GM06990 (cell line): Measurements from ENCODE around the gene ERC2.

ENCODE experiments used
- DNase-seq: peaks from one replicate; pipeline ENCODE4 v3.0.0-alpha.2; 2011; ENCODE audit not compliant: insufficient read length; ENCODE audit errors: extremely low read depth
- H3K27me3 ChIP-seq: replicated peaks from 2 replicates; pipeline ENCODE4 v1.6.0; 2011; ENCODE audit warnings: low read length; ENCODE audit not compliant: control insufficient read depth, insufficient read depth
- H3K36me3 ChIP-seq: 2 replicates; pipeline ENCODE4 v1.5.1; 2011; ENCODE audit warnings: low read length; ENCODE audit not compliant: control insufficient read depth, insufficient read depth
- H3K4me3 ChIP-seq: replicated peaks from 2 replicates; pipeline ENCODE4 v1.5.1; 2011; ENCODE audit warnings: low read depth, mild to moderate bottlenecking, control low read depth, low read length
- TF ChIP-seq, protein P1 (sequence below): IDR thresholded peaks from 2 replicates; pipeline ENCODE4 v1.5.1; 2011; ENCODE audit warnings: low read length, control low read depth, mild to moderate bottlenecking, inconsistent platforms; ENCODE audit not compliant: insufficient read depth, poor library complexity, severe bottlenecking

ERC2 gene

DNA sequence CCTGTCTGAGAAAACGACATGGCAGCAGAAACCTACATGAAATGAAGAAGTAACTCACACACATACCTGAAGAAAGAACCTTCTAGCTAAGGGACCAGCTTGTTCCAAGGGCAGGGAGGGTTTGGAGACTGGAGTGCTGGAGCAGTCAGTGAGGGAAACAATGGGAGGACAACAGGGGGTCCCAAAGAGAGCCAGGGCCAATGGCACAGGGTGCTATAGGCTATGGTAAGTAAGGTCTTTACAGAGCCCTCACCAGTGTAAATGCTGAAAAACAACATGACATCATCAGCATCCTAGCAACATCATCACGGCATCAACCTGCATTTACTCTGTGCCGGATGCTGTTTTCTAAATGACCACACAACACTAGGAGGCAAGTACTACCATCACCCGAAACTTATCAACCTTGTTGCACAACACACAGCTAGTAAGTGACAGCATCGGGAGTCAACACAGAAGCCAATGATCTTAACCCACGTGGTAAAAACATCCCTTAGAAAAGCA lies 531.7 kb downstream of the ERC2 start:
- TF ChIP-seq, protein P1, sequence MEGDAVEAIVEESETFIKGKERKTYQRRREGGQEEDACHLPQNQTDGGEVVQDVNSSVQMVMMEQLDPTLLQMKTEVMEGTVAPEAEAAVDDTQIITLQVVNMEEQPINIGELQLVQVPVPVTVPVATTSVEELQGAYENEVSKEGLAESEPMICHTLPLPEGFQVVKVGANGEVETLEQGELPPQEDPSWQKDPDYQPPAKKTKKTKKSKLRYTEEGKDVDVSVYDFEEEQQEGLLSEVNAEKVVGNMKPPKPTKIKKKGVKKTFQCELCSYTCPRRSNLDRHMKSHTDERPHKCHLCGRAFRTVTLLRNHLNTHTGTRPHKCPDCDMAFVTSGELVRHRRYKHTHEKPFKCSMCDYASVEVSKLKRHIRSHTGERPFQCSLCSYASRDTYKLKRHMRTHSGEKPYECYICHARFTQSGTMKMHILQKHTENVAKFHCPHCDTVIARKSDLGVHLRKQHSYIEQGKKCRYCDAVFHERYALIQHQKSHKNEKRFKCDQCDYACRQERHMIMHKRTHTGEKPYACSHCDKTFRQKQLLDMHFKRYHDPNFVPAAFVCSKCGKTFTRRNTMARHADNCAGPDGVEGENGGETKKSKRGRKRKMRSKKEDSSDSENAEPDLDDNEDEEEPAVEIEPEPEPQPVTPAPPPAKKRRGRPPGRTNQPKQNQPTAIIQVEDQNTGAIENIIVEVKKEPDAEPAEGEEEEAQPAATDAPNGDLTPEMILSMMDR = no peak
- no peak overlapping the region for H3K4me3 ChIP-seq
- no peak for DNase-seq
- H3K36me3 ChIP-seq = no peaks in the 10 kb centered on the region
- no peaks in the 10 kb centered on the region; the same call in 1 of the 2 replicates for H3K27me3 ChIP-seq

DNA sequence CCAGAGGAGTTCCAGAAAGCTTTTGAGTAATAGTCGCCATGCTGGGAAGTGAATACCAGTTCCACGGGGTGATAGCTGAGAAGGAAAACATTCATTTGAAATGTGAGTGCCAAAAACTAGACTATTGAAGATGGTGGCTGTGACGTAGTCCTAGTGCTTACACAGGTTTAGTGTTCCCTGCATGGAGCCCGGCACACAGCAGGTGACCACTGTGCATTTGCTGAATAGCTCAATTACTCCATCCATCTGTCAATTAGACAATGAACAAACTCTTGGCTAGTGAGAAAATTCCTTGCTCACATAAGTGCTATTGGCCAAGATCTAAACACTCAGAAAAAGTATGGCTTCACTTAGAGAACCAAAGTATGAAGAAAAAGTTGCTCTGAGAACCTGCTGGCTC lies 533.0 kb downstream of the ERC2 start:
- H3K4me3 ChIP-seq = no peak overlapping the region
- H3K36me3 ChIP-seq = no peaks in the 10 kb centered on the region
- no peaks in the 10 kb centered on the region; the same call in 1 of the 2 replicates for H3K27me3 ChIP-seq
- DNase-seq = no peak
- TF ChIP-seq, protein P1 = no peak

DNA sequence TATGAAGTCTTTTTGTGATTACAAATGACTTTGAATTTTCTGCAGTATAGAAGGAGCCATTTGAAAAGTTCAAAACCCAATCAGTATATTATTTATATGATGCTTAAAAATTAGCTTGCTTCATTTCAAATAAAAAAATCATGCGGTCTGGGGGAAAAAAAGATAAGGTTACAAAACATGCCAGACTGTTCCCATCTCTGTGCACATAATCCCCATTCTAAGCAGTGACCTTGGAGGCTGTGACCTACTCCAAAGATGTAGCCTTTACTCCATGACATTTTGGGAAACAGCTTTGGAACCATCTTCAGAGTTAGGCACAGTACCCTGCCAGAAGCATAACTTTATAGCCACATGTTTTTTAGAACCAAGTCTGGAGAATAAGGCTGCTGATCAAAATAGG lies 533.5 kb downstream of the ERC2 start:
- Histone ChIP-seq H3K4me3 (no peak overlapping the region), H3K27me3 (no peaks in the 10 kb centered on the region; the same call in 1 of the 2 replicates)

DNA sequence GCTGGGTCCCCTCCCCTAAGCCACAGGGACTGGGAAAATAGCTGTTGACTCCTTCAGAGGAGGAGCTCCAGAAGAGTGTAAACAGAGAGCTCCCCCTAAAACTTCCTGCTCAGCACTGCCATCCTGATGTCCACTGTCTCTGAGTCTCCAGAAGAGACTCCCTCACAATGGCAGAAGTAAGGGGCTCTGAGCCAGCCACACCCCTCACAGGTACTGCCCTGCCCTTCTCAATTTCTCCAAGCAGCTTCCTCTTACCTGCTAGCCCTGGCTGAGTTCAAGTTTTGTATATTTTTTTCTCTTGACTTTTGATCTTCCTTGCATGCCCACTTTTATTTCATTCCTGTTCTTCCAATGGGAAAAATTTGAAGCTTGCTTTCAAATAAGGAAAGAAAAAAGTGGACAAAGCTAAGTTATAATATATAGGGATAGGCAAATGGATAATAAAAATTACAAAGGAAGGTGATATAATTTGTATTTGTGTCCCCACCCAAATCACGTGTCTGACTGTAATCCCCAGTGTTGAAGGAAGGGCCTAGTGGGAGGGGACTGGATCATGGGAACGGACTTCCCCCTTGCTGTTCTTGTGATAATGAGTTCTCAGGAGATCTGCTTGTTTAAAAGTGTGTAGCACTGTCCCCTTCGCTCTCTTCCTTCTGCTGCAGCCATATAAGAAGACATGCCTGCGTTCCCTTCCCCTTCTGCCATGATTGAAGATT lies 539.0 kb downstream of the ERC2 start:
- DNase-seq = no peak
- Histone ChIP-seq H3K27me3 (no peaks in the 10 kb centered on the region), H3K4me3 (no peak overlapping the region), H3K36me3 (no peaks in the 10 kb centered on the region)
- TF ChIP-seq, protein P1 = no peak

More for the DNA sequence above, 533.5 kb downstream of the ERC2 start:
- no peaks in the 10 kb centered on the region for H3K36me3 ChIP-seq
- TF ChIP-seq, protein P1 = no peak
- DNase-seq = no peak

DNA sequence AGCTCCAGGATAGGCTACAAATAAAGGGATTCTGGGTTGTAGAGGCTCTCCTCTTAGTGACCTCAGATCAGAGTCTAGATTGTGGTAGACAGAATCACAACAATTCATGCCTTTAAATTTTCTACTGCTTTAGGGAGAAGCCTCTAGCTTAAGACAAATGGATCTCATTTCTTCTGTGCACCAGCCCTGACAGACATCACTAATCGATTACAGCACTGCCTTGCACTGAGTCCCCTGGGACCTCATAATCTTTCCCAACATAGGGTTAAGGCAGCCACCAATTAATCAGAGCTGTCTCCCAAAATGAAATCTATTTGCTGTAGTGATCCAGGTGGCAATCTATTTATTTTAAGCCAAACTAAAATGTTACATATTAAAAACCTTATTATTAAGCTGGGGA lies 544.6 kb downstream of the ERC2 start:
- DNase-seq = no peak
- TF ChIP-seq, protein P1 = no peak
- no peaks in the 10 kb centered on the region for H3K36me3 ChIP-seq

More for the DNA sequence above, 544.6 kb downstream of the ERC2 start:
- Histone ChIP-seq H3K27me3 (no peaks in the 10 kb centered on the region), H3K4me3 (no peak overlapping the region)
